NK-92 (cell line): Measurements from ENCODE around the gene EFNA3.

Experiments
- DNase-seq: peaks from one replicate; lab custom pipeline; 2025; ENCODE audit not compliant: unreplicated experiment; lab: John Stamatoyannopoulos, UW

Gene EFNA3

DNA sequence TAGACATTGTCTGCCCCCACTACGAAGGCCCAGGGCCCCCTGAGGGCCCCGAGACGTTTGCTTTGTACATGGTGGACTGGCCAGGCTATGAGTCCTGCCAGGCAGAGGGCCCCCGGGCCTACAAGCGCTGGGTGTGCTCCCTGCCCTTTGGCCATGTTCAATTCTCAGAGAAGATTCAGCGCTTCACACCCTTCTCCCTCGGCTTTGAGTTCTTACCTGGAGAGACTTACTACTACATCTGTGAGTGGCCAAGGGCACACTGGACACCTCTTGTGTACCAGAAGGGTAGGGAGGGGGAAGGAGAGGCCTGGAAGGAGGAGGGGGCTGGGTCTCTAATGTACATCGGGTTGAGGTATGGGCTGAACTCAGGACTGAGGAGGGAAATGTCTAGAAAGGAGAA lies 11.9 kb upstream of the EFNA3 start:
- DNase-seq: no peak

DNA sequence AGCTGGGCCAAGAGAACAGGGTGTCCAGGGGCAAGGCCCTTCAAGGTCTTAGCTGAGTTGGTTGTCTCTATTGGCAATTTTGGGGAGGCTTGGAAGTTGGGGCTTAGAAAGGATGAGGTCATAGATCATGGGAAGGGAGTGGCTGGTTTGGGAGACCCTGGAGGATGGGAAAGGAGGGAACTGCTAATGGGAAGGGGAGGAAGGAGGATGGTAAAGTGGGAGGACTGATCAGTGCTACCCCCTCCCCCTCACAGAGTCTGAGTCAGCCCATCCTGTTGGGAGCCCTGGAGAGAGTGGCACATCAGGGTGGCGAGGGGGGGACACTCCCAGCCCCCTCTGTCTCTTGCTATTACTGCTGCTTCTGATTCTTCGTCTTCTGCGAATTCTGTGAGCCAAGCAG lies 10.0 kb upstream of the EFNA3 start:
- DNase-seq: no peak

DNA sequence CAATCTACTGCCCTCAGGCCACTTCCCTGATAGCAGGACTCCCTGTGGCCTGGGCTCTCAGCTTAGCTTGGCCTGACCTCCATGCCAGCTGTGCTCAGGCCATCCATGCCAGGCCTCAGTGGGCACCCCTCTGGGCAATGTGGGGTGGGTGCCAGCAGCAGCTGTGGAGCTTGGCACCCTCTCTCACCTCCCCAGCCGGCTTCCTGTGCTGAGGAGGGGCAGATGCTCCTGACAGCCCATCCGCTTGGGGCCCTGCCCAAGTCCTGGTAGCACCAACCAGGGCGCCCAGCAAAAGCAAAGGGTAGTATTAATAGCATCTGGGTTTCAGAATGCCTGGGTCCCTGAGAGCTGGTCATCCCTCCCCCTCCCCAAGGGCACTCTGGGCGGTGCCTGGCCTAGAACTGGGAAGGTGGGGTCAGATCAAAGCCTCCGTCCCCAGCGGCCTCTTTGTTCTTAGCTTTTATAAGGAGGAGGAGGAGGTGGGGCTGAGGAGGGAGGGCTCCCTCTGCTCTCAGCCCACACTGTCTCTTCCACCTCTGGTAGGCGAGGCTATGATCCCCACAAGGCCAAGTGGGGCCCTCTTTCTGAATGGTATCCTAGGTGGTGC lies 9.0 kb upstream of the EFNA3 start:
- DNase-seq: no peak

DNA sequence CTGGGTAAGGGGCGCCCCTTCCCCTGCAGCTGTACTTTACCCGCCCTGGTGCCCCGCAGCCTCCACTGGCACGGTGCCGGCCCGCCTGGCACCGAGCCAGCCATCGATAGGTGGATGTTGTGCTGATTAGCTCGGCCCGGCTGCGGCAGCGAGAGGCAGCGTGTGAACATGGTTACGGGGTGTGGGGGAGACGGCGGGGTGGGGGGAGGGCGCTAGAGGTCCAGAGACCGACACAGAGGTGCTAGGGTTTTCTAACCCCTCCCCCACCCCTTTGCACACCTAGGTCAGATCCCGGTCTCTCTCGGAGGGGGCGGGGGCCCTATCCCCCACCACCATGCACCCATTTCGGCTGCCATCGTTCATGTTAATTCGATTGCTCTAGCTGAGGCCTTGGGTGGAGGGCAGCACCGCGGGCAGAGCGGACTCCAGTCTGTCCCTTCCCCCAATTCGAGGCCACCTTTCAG lies 8.4 kb upstream of the EFNA3 start:
- DNase-seq: no peak

DNA sequence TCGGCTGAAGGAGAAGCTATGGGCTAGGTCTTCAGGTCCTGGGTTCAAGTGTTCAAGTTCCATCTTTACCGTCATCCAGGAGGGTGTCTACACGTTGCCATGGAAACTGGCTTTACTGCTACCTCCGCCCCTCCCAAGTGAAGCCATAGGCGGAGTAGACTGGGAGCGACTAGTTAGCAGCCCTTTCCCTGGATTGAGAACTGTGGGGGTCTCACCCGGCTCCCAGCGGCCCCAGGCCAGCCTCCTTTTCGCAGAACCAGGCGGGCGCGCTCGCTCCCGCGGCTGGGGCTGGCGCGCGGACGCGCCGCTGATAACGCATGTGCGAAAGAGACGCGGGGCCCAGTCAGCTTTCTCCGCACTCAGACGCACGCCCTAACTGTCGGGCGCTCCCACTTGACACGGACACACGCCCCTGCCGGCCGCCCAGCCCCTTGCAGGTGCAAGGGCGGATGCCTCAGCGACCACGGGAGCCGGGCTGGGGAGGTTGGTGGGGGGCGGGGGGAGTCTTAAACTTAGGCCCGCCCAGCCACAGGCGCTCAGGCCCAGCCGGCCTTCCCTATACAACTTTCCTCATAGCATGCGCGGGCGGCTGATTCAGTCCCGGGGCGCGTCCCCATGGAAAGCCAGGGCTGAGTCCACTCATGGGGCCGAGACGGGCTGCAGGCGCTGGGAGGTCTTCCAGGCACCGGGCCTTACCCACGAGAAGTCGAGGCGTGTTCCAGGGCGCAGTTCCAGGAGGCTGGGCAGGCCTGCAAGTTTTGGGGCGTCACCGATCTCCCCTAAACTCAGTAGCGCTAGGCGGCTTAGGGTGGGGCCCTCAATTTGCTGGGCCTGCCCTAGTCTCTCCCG lies 7.7 kb upstream of the EFNA3 start:
- no peak for DNase-seq

DNA sequence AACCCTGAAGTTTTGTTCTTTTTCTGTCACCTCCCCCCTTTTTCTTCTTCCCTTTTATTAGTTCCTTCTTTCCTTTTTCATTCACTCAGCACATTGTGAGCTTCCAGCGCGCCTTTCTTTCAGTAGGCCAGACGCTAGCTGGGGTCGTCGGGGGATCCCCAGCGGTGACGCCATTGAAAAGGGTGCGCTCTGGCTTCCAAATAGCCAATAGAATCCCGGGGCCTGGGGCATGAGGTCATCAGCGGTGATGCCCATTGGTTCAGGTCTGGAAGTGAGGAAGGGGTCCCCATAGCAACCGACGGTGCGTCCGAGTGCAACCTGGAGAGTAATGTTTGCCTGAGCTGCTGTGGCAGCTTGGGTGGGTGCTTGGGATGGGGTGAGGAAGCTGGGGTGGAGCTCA lies 6.9 kb upstream of the EFNA3 start:
- no peak for DNase-seq

DNA sequence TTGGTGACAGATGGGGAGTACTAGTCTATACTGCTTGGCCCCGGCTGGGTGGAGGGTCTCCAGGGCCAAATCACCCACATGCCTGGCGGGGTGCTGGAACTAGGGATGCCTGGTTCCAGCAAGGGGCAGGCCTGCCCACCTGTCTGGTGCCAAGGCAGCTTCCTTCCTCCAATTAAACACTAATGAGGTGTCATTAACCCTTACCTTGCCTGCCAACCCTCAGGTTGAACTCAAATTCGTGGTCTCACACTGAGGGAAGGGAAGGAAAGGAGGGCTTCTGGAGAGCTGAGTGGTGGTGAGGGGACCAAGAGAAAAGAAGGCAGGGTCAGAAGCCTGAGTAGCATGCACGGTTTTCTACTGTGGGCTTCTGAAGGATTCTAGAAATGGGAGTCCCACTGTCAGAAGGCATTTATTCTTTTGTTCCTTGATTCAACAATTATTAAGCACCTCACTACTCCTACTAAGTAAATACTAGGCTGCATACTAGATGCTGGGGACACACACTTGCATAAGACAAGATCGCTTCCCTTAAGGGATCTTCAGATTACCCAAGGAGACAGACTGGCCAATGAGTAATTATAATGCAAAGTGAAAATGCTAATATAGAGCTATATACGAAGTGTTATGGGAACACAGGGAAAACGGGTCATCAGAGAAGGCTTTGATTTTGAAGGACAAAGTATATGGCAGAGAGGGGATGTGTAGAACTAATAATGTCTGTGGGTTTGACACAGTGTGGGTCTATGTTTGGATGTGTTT lies 5.9 kb upstream of the EFNA3 start:
- DNase-seq: no peak

DNA sequence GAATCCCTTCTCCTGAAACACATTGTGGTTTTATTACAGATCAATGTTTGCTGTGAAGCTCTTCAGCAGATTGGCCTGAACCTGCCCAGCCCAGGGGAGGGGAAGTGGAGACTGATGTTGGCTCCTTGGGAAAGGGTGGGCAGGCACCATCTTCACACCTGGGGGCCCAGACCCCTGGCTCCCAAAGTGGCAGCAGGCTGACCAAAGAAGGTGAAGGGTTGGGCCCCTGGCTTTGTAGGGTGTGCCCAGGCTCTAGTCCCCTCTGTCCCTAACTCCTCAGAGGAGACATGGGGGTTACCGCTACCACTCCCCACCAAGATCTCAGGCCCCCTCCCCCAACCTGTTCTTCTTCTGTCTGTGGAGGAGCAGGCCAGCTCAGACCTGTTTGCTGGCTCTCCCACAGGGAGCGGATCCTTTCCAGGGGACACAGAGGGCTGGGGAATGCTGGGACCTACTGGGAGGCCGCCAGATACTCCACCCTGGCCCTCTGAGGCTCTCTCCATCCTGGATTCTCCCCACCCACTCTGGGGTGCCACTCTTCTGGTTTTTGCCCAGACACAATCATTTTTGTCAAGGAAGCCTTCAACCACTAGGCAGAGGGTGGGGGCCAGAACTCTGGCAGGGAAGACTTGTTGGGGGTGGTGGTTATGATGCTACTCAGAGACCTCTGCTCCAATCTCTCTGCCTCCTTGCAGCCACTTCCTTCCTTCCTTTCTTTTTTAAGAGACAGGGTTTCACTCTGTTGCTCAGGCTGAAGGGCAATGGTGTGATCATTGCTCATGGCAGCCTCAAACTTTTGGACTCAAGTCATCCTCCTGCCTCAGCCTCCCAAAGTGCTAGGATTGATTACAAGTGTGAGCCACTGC lies 5.0 kb upstream of the EFNA3 start:
- no peak for DNase-seq

DNA sequence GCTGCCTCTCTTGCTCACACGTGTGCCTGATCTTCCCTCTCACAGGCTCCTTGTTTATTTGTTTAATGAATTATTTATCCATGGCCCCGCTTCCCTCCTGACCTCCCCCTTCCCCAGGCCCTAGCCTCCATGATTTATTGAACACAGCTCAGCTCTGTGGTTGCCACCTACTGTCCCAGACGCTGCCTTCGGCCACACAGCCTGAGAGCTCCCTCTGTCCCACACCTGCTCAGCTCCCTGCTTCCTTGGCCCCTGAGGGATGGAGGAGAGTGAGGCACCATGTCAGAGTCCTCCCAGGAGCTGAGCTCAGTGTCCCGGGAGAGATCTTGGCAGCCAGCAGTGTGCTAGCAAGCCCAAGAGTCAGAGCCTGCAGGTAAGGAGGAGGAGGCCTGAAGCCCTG lies 3.1 kb upstream of the EFNA3 start:
- DNase-seq: no peak

DNA sequence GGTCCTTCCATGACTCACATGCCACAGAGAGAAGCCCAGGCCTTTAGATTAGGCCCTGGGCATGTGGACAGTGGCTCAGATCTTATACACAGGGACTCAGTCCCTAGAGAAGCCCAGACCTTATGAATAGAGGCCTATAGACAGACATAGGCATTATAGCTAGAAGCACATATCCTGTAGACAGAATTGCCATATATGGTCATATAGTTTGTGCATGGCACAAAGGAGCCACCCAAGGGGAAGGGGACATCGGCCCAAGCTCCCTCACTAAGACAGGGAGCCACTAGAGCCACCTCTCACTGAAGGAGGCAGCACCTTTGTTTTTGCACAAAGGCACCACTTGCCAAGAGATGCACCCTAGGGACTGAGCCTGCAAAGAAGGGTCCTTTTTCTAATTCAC lies 2.3 kb upstream of the EFNA3 start:
- no peak for DNase-seq

DNA sequence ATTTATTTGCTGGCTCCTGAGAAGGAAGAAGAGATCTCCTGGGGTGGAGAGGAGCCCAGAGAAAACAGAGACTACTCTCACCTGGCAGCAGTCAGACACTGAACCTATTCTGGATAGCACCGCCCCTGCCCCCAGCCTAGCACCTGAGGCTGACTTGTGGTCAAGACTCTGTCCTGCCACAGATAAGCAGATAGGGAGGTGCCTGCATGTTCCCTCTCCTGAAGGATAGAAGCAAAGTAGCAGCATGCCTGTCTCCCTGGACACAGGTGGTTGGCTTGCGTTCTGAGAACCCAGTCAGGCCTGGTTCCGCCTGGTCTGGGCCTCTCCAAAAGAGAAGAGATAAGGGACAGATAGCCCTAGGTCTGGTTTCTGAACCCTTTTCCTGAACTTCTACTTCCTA lies 1.3 kb upstream of the EFNA3 start:
- no peak for DNase-seq

DNA sequence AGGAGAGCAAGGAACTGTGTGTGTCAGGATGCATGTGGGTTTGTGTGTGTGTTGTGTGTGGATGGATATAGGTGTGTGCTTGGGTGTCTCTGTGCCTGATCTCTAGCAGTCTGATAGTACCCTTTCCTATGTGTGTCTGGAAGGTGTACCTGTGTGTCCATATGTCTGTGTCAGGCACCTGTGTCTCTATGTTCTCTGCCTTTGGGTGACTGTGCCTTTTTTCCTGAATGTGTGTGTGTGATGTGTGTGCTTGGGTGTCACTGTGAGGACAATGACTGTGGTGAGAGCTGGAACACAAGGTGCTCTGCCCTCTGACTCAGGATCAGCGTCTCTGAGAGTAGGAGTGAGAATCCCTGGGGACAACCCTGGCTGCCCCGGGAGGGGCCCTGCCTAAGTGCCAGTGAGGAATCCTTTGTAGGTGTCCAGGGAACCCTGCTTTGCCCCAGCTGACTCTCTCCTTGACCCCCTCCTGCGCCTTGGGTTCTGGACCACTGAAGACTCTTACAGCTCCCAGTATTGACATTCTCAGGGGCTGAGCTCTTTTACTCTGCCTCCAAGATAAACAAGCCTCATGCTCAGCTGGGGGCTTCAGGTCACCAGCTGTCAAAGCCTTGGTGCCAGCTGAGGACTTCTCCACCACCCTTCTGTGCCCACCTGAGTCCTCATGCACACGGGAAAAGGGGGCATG lies 735 bp upstream of the EFNA3 start:
- DNase-seq: no peak

DNA sequence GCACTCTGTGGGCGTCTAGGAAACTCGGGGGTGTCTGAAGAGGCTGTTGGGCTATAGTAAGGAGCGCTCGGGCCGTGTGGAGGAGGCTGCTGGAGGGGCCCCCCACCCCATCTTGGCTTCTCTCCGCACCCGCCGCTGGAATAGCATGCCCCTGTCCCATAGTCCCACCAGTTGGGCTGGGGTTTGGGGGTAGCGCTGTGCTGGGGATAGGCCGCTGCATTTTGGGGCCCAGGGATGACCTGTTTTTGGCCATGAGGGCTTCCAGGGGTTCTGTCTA lies 511 bp downstream of the EFNA3 start:
- no peak for DNase-seq

DNA sequence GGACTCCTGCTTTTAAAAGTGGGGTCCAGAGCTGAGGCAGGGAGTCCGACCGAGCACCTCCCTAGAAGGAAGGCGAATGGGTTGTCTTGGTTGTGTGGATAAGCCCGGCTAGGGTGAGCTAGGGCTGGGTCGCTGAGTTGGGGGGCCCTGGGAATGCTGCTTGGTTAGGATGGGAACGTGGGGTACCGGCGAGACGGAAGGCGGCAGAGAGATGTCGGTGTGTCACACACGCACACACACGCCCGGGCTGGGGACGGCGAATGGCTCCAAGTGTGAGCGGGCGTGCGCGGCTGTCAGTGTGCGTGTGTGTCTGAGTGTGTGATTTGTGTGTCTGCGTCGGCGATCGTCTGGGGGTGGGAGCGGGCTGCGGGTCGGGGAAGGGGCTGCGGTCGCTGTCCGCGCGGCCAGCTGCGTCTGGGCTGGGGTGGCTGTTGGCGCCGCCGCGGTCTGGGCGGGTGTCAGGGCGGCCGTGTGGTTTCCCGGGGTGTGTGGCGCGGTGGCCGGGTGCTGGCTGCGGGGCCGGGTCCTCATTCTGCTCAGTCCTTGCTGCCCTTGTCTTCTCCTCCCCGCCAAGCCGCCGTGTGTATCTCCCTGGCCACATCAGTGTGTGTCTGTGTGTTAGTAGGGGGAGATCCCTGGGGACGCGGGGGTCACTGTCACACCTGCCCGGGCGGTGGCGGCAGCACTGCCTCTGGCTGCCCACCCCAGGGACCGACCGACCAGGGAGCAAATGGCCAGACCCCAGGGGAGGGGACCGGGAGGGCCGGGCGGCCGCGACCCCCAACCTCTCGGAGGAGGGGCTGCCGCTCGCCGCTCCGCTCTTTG lies 1.1 kb downstream of the EFNA3 start:
- DNase-seq: no peak

DNA sequence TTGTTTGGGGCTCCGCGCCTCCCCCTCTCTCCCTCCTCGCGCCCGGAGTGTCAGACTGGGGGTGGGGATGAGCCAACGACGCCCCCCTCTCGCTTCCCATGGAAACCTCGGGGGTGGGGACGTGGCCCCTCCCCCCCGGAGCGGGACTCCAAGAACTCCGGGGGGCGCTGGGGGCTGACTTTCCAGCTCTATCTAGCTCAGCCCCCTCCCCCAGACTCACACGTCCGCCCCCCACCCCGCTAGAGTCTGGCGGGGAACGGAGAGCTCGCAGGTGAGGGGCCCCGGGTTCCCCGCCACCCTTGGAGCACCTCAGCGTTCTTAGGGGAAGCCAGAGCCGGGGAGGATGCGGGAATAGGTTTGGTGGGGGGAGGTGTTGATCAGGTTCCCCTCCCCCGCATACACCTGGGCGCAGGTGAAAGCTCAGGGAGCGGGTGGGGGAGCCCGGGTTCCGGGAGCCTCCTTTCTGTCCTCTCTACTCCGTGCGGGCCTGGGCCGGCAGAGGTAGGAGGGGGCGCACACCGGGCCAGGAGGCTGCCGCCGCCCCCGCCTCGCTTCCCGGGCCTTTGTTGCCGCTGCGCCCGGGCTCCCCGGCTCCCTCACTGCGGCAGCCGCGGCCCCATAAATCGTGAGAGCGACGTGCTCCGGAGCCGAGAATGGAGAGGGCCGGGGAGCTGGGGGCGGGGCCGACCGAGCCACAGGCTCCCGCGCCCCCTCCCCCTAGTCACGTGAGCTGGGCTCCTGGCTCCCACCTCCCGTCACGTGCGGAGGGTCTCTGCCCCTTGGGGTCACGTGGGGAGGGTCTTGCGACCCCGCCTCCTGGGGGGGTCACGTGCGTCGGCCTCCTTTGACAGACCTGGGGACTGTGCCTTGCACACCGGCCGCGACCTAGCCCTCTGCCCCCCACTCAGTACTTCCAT lies 1.9 kb downstream of the EFNA3 start:
- no peak for DNase-seq

DNA sequence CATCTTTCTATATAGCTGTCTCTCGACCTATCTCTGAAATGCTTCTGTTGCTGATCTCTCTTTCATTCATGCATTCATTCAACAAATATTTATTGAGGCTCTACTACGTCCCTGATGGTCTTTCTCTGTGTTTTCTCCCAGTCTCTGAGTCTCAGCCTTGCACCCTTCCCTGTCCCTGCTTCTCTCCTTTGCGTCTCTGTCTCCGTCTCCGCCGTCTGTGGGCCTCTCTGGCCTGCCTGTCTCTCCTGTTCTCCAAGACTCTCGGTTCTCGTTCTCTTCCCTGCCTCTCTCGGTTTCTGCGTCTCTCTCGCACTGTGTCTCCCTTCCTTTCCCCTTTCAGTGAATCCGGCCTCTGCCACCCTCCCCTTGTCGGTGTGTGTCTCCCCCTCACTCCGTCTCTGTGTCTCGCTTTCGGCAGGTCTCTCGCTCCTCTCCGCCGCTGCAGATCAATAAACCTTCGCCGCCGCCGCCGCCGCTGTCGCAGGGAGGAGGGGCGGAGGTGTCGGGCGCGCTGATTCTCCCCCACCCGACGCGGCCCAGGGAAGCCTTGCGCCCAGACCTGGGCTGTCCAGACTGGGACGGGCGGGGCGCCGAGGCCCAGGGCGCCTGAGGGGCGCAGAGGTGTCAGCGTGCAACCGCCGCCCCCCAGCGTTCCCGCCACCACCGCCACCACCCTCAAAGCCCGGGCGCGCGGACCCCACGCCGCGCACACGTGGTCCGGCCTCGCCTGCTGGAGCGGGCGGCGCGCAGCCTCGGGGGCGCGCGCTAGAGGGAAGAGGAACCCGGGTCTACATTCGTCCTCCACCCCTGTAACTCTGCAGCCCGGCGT lies 3.0 kb downstream of the EFNA3 start:
- DNase-seq: no peak

DNA sequence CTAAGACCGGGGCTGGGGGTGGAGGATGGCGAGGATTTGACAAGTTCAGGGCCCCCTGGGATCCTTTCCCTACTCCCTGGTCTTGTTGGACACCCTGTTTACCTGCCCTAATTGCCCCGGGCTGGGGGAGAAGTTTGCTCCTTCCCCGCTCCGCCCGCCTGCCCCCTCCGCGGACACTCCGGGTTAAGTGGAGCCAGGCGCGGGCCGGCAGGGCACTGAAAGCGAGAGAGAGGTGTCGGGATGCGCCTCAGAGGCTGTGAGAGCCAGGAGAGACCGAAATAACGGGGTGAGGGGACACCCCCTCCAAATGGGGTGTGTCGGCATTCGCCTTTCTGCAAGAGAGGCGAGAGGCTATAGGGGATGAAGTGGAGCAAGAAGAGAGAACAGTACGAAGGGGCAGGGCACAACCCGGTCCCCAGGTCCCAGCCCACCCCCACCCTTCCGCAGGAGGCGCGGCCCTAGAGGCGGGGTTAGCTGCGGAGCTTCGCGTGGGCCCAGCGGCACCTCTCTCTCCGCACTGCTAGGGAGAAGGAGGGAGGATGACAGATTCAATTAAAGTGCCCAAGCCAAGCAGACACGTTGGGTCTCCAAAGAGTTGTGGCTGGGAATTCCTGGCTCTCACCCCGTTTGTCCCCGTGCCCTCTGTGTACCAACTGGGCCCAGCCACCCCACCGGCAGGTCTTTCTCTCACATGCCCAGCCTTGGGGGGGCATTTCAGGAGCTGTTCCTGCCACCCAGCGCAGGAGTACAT lies 3.8 kb downstream of the EFNA3 start:
- DNase-seq: no peak
